Adrenal gland (tissue), 12 donors: ENCODE results near the gene FAM111B. TPM values are rescaled to one million over a fixed set of nuclear protein-coding genes. Genes with fewer than 3 reads are reported as not detected.

Experiments used
- DNase-seq, 7 donors: peaks; one replicate each; pipeline ENCODE4 v3.0.0-alpha.2; 2019 to 2020
- H3K27ac ChIP-seq, 5 donors: fragments of 200-600 bp; sonication (generic) in 4 of 5; 1 replicate in 3 of 5; 2 replicates in 2 of 5; pipeline versions ENCODE4 v1.5.1 to v1.8.0; 2016 to 2020; ENCODE audit warnings: mild to moderate bottlenecking in 1 of 5
- H3K27me3 ChIP-seq: fragments of 200-600 bp; 2 replicates; pipeline ENCODE4 v1.8.0; 2021
- H3K36me3 ChIP-seq, 2 donors: fragments of 200-600 bp; replicated peaks in 1 of 2; 1 replicate in 1 of 2; 2 replicates in 1 of 2; pipeline versions ENCODE4 v1.5.1 to v1.8.0; 2018 to 2022
- H3K4me1 ChIP-seq, 2 donors: fragments of 200-600 bp; replicated peaks in 1 of 2; 1 replicate in 1 of 2; 2 replicates in 1 of 2; pipeline versions ENCODE4 v1.5.1 to v1.8.0; 2018 to 2021
- H3K4me3 ChIP-seq, 4 donors: fragments of 200-600 bp; sonication (generic) in 3 of 4; one replicate each; pipeline ENCODE4 v1.5.1; 2016 to 2018
- H3K9me3 ChIP-seq, 3 donors: fragments of 200-600 bp; sonication (generic) in 1 of 3; replicated peaks in 1 of 3; 1 replicate in 2 of 3; 2 replicates in 1 of 3; pipeline versions ENCODE4 v1.5.1 to v1.8.0; 2016 to 2021
- POLR2A ChIP-seq, 2 donors: fragments of 450-650 bp; IDR thresholded peaks; one replicate each; pipeline ENCODE4 v1.6.1; 2017; ENCODE audit warnings: antibody characterized with exemption in 2 of 2, mild to moderate bottlenecking in 2 of 2, moderate library complexity in 1 of 2
- WGBS, 4 donors: extraction: QIAGEN DNeasy Blood & Tissue Kit in 2 of 4; methylation state at CpG; one replicate each; pipeline versions ENCODE4 v1.1.5 to v1.1.7; 2013 to 2017; 5-methylcytosine and 5-hydroxymethylcytosine counted together
- intact Hi-C, 2 donors: fragments of 100-400 bp; cut with DNase I; formaldehyde crosslinking; loops; one replicate each; pipeline versions ENCODE4 v1.14.1 to v1.15.0; 2022 to 2023
- polyA plus RNA-seq, 3 donors: library from polyadenylated mRNA; stranded (reverse); fragments of 200-250 nt in 2 of 3; fragments of 350-450 nt in 1 of 3; fragmentation: Illumina TruSeq in 1 of 3; extraction: RNeasy Lipid Tissue Mini Kit (QIAGEN cat#74804) in 1 of 3; gene quantifications; one replicate each; pipeline ENCODE4 v1.2.3, GENCODE V29; 2013 to 2014
- total RNA-seq, 9 donors: library from RNA; depleted of rRNA in 4 of 9; stranded (reverse); fragments of >200 nt in 4 of 9; fragments of 120-200 nt in 1 of 9; fragmentation: NEBNext Ultra II Directional in 1 of 9; extraction: Animal tissue kit (Norgen Biotek cat#: 25700) in 1 of 9; gene quantifications; one replicate each; pipeline versions ENCODE4 v1.1.0 to v1.2.4, GENCODE V29; 2013 to 2023
- TF ChIP-seq, protein P1 (sequence below), 6 experiments: fragments of 450-650 bp in 4 of 6; fragments of 200-600 bp in 2 of 6; sonication (generic) in 1 of 6; IDR thresholded peaks; 1 replicate in 5 of 6; 2 replicates in 1 of 6; pipeline versions ENCODE4 v1.5.1 to v1.8.0; 2016 to 2021; ENCODE audit warnings: antibody characterized with exemption in 6 of 6, mild to moderate bottlenecking in 2 of 6, moderate library complexity in 1 of 6
- donor health status: healthy with polysubstance abuse.
- donor health status: Bipolar disorder and iron deficiency.
- donor health status: DM: yes; HTN: yes; CAD: no.
- donor health status: DM: no; HTN: no; CAD: no.
- donor health status: DM: no; HTN: no; CAD: no.
- donor health status: DM: yes; HTN: yes; CAD: no.

FAM111B gene
- total and polyA plus RNA-seq, 12 donors, result 0.08 to 14.1 (median 0.77) TPM; not detected in 1

DNA sequence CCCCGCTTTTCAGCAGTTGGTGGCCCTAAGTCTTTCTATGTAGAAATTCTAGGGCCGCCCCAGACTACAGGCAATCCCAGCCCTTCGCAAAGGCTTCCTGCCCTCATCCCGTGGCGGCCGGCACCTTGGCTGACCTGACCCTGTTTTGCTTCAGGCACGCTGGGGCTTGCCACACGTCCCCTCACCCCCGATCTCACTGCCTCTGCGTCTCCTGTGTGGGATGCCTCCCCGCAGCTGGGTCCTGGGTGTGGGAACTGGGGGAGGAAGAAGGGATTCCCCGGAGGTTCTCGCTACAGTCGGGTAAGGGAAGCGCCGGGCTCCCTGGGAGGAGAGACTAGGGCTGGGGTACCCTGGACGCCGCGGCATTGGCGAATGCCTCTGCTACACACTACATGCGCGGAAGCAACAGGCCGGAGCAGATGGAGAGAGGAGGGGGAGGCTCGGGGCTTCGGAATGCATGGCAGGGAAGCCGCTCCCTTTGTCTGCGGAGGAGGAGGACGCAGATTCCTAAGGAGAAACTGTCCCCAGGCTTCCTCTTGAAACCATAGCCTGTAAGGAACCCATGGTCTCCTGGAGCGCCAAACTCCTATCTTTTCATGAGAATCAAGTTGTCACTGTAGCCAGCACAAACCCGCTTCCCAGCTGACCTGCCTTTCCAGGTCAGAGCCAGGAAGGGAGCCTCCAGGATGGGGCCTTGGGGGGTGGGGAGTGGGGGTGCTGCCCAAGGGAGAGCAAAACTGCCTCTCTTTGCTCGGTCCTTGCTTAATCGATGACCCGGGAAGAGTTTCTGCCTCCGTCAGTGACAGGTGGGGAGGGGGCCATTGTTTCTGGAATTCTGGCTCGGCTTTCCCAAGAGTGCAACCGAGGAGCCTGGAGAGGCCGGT lies 66.3 kb downstream of the FAM111B start:
- Histone ChIP-seq H3K36me3 (no peaks in the 10 kb centered on the region), H3K4me1 (peaks cover 0 to 12% of the 10 kb centered on the region in 2 donors), H3K27ac (peak overlapping the region in 2 of 5 donors; percentile 79 to 83), H3K27me3 (no peaks in the 10 kb centered on the region), H3K4me3 (peak overlapping the region in 2 of 4 donors; percentile 20 to 67), H3K9me3 (no peaks in the 10 kb centered on the region)
- TF ChIP-seq POLR2A (IDR thresholded peaks at IDR 0.05), result no peak
- TF ChIP-seq, protein P1, sequence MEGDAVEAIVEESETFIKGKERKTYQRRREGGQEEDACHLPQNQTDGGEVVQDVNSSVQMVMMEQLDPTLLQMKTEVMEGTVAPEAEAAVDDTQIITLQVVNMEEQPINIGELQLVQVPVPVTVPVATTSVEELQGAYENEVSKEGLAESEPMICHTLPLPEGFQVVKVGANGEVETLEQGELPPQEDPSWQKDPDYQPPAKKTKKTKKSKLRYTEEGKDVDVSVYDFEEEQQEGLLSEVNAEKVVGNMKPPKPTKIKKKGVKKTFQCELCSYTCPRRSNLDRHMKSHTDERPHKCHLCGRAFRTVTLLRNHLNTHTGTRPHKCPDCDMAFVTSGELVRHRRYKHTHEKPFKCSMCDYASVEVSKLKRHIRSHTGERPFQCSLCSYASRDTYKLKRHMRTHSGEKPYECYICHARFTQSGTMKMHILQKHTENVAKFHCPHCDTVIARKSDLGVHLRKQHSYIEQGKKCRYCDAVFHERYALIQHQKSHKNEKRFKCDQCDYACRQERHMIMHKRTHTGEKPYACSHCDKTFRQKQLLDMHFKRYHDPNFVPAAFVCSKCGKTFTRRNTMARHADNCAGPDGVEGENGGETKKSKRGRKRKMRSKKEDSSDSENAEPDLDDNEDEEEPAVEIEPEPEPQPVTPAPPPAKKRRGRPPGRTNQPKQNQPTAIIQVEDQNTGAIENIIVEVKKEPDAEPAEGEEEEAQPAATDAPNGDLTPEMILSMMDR (IDR thresholded peaks at IDR 0.05), result no peak
- intact Hi-C loops, result loop anchor here (5.0 to 10.0 kb wide), 4 partner anchors 34 to 511 kb away; partner anchors contain the start of gene OR5A2 (in 1 of the 2)
- DNase-seq, result peak in 4 of 7 donors; percentile 9 to 60 (median 32)
- 13 to 22% (median 19%) methylated on average over 22 to 37 of the region's 37 CpGs for WGBS, 4 donors

DNA sequence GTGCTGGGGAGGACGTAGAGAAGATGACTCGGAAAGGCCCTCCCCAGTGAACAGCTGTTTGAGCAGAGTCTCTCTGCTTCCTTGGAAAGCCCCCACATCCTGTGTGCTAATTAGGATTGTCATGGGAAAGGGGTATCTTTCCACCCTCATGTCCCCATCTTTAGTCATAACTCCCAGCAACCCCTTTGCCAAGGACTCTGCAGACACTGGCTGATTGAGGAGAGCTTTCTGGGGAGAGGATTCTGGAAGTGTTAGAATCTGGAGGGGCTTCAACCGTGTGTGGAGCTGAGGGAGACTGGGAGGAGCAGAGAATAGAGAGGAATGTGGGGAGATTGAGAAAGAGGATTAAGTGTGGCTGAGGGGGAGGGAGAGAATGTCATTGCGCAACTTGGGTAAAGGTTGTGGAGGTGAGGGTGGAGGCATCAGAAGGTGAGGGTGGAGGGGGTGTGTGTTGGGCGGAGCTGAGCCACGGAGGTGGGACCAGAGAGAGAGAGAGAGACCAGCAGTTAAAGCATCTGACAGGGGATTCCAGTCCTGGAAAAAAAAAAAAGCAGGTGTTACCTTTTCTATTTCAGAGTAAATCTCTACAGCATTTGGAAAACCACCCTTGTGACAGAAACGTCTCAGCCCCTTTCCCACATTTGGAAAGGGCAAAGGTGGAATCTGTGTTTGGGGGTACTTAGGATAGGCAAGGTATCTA lies 67.1 kb downstream of the FAM111B start:
- TF ChIP-seq, protein P1 (IDR thresholded peaks at IDR 0.05), result no peak
- no peak for TF ChIP-seq POLR2A (IDR thresholded peaks at IDR 0.05)
- Histone ChIP-seq H3K4me1 (peaks cover 0 to 12% of the 10 kb centered on the region in 2 donors), H3K9me3 (no peaks in the 10 kb centered on the region), H3K36me3 (no peaks in the 10 kb centered on the region), H3K4me3 (peak overlapping the region in 1 of 4 donors; percentile 67), H3K27me3 (no peaks in the 10 kb centered on the region), H3K27ac (peak overlapping the region in 2 of 5 donors; percentile 52 to 79)
- intact Hi-C loops, result loop anchor here (5.0 to 10.0 kb wide), 4 partner anchors 33 to 511 kb away; partner anchors contain the start of gene OR5A2 (in 1 of the 2)
- no peak for DNase-seq
- 45 to 61% (median 53%) methylated on average over 5 to 7 of the region's 7 CpGs for WGBS, 4 donors

DNA sequence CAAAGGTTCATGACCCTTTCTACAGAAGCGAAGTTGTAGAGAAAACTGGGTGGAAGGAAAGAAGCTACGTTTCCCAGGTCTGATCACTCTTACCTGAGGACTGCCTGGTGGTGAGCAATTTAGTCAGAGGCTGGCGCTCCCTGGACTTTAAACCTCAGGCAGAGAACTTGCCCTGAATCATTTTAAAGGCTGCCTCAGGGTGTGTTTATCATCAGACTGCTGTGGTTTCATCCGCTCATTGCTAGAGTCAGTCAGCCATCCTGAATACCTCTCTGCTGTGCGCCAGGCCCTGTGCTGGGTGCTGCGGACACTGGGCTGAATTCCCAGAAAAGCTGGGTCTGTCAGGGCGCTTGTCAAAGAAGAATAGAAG lies 67.6 kb downstream of the FAM111B start:
- 78 to 94% (median 83%) methylated on average over 7 of the region's 7 CpGs for WGBS, 4 donors
- no peaks in the 10 kb centered on the region for H3K9me3 ChIP-seq
- no peak overlapping the region for H3K4me3 ChIP-seq
- H3K36me3 ChIP-seq, result no peaks in the 10 kb centered on the region
- intact Hi-C loops, result loop anchor here (5.0 to 10.0 kb wide), 4 partner anchors 33 to 510 kb away; partner anchors contain the start of gene OR5A2 (in 1 of the 2)
- no peaks in the 10 kb centered on the region for H3K27me3 ChIP-seq
- DNase-seq, result no peak
- H3K4me1 ChIP-seq, result peaks cover 0 to 12% of the 10 kb centered on the region in 2 donors
- H3K27ac ChIP-seq, result peak overlapping the region in 2 of 5 donors; percentile 52 to 79
- TF ChIP-seq, protein P1 (IDR thresholded peaks at IDR 0.05), result no peak
- TF ChIP-seq POLR2A (IDR thresholded peaks at IDR 0.05), result no peak

DNA sequence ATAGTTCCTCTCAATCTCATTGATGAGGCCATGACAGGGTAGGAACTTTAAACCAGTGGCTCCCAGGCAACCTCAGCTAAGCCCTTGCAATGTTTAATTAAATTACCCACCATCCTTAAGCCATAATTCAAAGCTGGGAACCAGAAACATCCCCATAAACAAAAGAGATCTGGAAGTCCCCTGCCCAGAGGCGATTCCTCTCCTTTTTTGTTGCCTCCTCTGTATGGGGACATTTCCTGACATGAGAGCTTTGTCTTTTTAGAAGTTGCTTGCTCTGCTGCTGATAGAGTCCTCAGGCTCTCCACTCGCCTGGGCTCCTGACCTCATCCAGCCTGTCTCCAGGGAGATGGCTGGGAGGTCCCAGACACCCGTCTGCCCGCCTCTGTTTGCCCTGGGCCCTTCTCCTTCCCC lies 68.1 kb downstream of the FAM111B start:
- WGBS, 4 donors, result 63 to 83% (median 73%) methylated on average over 4 of the region's 4 CpGs
- peak overlapping the region in 2 of 5 donors; percentile 52 to 79 for H3K27ac ChIP-seq

More for the DNA sequence above, 68.1 kb downstream of the FAM111B start:
- Histone ChIP-seq H3K4me3 (no peak overlapping the region), H3K4me1 (peaks cover 0 to 12% of the 10 kb centered on the region in 2 donors), H3K9me3 (no peaks in the 10 kb centered on the region), H3K36me3 (no peaks in the 10 kb centered on the region), H3K27me3 (no peaks in the 10 kb centered on the region)
- no peak for DNase-seq
- intact Hi-C loops, result loop anchor here in 1 of 2 donors (10.0 kb wide), 2 partner anchors 250 to 510 kb away; partner anchors contain the start of gene OR5A2
- TF ChIP-seq, protein P1 (IDR thresholded peaks at IDR 0.05), result no peak
- no peak for TF ChIP-seq POLR2A (IDR thresholded peaks at IDR 0.05)
